Mammary epithelial cell (primary cell): ENCODE results near the gene RALGAPA2.

Experiments used
- CTCF ChIP-seq, 2 donors: IDR thresholded peaks in 1 of 2; conservative IDR thresholded peaks in 1 of 2; 2 replicates each; pipeline ENCODE4 v1.5.1; 2011 to 2012; ENCODE audit warnings: inconsistent platforms in 2 of 2, low read length in 2 of 2, mild to moderate bottlenecking in 2 of 2, control low read depth in 1 of 2, low read depth in 1 of 2; ENCODE audit not compliant: insufficient read depth in 1 of 2; ENCODE audit errors: extremely low read depth in 1 of 2
- EZH2 ChIP-seq: IDR thresholded peaks from 2 replicates; pipeline ENCODE4 v1.6.1; 2012; ENCODE audit warnings: low read length, inconsistent platforms, borderline replicate concordance

GRCh38 chr20:20666359-20666758, 46.1 kb downstream of the RALGAPA2 start:
- TF ChIP-seq EZH2 (no peak), CTCF (conservative IDR thresholded peaks at IDR 0.05 in 1 of 2, IDR thresholded peaks at IDR 0.05 in 1 of 2; ENCODE audit: extremely low read depth in 1 of 2, insufficient read depth in 1 of 2, low read depth in 1 of 2, low read length in 2 of 2) (no peak)
